Forelimb muscle (tissue), 1 donor: ENCODE data around the gene JPT2. TPM values are rescaled to one million over a fixed set of nuclear protein-coding genes. Genes with fewer than 3 reads are reported as not detected.

ENCODE experiments used
- DNase-seq: peaks from one replicate; pipeline ENCODE4 v3.0.0-alpha.2; 2013; ENCODE audit warnings: low read depth
- polyA plus RNA-seq: library from polyadenylated mRNA; unstranded; fragments of 120-200 nt; gene quantifications from one replicate; pipeline ENCODE4 v1.2.1, GENCODE V29; 2013; ENCODE audit not compliant: insufficient read length

Gene JPT2
- polyA plus RNA-seq, 1 donor = 40.5 TPM

DNA sequence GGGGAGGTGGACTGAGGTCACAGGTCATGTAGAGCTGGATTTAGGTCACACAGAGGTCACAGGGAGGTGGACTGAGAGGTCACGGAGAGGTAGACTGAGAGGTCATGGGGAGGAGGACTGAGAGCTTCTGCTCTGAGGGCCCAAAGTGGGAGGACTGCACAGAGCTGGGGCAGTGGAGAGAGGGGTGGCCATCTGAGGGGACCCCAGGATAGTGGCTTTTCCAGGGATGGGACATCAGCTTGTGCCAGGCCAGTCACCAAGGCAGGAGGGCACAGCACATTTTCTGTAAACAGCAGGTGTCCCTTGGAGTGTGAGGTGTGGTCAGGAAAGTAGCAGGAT, 26.1 kb upstream of the JPT2 start:
- DNase-seq = no peak

GRCh38 chr16:1653023-1653422, 25.1 kb upstream of the JPT2 start:
- DNase-seq = no peak

GRCh38 chr16:1654505-1655268, 23.4 kb upstream of the JPT2 start:
- DNase-seq = no peak

DNA sequence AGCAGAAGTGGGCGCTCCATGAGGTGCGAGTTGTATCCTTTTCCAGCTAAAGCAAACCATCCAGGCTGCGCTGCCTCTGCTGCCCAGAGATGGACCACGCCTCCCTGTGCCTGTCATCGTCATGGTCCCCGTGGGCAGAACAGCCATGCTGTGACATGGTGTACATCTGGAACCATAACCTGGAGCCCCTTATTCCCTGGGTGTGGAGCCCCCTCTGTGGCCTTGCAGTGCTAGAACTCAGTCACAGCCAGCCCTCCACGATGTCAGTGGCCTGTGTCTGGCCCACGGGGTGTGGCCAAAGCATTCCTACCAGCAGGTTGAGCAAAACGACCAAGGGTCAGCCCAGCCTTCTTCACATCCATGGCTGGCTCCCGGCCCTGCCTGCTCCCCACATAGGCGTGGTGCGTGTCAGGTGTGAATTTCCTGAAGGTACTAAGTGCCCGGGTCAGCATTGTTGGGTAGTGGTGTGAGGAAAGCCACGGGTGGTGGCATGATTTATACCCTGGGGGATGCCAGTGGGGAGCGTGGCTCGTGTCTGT, 22.7 kb upstream of the JPT2 start:
- no peak for DNase-seq

DNA sequence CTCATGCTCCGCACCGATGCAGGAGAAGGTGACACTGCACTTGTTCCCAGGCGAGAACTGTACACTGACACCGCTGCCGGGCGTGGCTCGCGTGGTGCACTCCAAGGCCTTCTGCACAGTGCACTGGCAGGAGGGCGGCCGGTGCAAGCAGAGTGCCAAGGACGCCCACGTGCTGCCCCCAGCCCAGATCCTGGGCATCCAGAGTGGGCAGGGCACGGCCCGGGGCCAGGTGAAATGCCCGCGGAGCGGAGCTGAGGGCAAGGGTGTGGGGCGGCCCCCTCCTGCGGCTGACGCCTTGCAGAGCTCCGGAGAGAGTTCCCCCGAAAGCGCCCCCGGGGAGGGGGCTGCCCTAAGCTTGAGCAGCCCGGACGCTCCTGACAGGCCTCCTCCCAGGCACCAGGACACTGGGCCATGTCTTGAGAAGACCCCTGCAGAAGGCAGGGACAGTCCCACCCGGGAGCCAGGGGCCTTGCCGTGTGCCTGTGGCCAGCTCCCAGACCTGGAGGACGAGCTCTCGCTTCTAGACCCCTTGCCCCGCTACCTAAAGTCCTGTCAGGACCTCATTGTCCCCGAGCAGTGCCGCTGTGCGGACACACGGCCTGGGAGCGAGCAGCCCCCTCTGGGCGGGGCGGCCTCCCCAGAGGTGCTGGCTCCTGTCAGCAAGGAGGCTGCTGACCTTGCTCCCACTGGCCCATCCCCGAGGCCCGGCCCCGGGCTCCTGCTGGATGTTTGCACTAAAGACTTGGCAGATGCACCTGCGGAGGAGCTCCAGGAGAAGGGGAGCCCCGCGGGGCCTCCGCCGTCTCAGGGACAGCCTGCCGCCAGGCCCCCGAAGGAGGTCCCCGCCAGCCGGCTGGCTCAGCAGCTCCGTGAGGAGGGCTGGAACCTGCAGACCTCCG, 21.9 kb upstream of the JPT2 start:
- no peak for DNase-seq

- DNase-seq = no peak
Measured at GRCh38 chr16:1656808-1657617, 21.1 kb upstream of the JPT2 start.

GRCh38 chr16:1657841-1658240, 20.2 kb upstream of the JPT2 start:
- DNase-seq = no peak

GRCh38 chr16:1659031-1659430, 19.0 kb upstream of the JPT2 start:
- DNase-seq = no peak

DNA sequence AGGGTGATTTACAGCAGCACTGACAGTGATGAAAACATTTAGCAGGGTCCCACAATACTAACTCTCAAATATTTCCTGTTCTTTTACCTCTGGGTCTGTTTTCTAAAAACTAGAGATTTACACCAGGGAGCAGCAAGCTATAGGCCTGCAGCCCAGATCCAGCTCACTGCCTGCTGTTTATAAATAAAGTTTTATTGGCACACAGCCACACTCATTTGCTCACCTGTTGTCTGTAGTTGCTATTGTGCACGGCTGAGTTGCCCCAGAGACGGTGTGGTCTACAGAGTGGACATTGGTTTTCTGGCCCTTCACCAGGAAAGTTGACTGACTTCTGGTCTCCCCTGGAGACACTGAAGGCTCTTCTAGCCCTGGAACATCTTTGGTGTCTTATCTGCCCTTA, 16.3 kb upstream of the JPT2 start:
- DNase-seq = no peak

DNA sequence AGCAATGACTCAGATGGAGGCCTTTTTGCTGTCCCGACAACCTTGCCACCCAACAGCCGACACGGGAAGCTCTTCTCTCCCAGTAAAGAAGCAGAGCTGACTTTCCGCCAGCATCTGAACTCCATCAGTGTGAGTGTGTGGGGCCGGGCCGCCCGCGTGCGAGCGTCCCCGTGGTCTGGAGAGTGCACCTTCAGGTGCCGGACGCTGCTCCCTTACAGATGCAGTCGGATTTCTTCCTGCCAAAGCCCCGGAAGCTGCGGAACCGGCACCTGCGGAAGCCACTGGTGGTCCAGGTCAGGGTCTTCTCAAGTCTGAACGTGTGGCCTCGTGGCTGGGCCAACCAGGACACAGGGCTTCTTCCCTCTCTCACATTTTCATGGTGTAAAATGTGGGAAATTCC, 15.5 kb upstream of the JPT2 start:
- DNase-seq = no peak

DNA sequence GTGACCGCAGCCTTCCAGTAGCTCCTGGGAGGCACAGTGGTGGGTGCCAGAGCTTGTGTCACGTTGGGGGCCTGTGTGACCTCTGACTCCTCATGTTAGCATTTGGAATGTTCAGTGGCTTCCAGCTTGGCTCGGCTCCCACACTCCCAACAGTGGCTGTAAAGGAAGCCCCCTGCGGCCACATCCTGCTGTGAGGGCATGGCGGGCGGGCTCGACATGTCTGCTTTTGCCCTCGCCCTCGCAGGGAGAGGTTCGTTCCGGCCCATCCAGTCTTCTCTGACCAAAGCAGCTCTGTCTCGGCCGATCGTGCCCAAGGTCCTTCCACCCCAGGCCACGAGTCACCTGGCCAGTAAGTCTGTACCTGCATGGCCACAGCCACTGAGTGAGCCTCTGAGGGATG, 12.2 kb upstream of the JPT2 start:
- DNase-seq = no peak

GRCh38 chr16:1666316-1666715, 11.8 kb upstream of the JPT2 start:
- DNase-seq = no peak

DNA sequence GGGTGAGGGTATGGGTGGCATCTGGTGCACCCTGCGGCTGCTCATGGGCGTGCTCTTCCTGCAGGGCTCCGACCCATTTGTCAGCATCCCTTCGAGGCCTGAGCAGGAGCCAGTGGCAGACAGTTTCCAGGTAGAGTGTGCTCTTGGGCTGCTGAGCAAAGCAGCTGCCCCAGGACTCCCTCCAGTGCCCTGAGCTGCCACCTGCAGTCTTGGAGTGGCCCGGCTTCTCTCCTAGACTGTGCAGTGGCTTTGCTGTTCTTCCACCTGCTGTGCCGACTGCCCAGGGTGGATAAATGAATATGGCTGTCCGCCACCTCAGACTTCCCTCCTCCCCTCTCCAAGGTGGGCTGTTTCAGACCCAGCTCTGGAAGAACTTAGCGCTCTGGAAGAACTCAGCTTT, 10.8 kb upstream of the JPT2 start:
- DNase-seq = no peak

DNA sequence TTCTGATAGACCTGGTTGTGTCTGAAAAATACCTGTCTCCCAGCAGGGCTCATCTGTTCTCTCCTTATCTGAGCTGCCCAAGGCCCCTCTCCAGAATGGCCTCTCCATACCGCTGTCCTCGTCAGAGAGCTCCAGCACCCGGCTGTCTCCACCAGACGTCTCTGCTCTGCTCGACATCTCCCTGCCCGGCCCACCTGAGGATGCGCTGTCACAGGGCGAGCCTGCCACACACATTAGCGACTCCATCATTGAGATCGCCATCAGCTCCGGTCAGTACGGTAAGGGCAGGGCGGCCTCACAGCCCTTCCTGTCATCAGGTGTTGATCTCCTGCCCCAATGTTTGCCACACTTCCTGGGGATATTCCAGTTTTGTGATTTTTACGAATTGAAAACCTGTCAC, 10.2 kb upstream of the JPT2 start:
- no peak for DNase-seq

GRCh38 chr16:1668612-1669319, 9.3 kb upstream of the JPT2 start:
- DNase-seq = no peak

GRCh38 chr16:1669698-1670097, 8.4 kb upstream of the JPT2 start:
- no peak for DNase-seq

DNA sequence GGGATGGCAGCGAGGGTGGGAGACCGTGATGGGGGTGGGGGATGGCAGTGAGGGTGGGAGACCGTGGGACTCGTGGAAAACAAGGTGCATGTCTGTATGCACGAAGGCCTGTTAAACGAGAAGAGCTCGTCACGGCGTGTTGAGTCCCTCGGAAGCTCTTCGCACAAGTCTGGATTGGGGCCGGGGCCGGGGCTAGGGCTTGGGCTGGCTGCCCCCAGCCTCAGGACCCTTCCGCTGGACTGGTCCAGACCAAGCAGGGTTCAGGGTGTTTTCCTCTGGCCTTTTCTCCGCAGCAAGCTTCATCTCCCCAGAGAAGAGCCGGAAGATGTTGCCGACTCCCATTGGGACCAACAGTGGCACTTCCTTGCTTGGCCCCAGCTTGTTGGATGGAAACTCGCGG, 7.7 kb upstream of the JPT2 start:
- no peak for DNase-seq

DNA sequence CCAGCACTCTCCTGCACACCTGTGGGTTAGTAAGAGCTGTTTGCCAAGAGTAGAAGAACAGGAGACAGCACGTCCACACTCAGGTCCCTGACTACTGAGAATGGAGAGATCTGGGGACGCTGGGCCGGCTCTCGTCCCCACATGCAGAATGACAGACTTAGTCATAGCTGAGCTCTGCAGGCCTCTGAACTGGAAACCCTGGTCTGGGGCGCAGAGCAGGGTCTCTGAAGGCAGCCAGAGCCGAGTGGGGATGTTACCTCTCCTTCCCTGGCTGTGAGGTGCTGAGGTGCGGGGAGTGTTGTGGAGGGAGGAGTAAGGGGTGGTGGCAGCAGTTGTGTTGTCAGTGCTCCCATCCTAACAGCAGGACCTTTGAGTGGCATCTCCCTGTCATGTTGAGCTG, 7.2 kb upstream of the JPT2 start:
- no peak for DNase-seq

DNA sequence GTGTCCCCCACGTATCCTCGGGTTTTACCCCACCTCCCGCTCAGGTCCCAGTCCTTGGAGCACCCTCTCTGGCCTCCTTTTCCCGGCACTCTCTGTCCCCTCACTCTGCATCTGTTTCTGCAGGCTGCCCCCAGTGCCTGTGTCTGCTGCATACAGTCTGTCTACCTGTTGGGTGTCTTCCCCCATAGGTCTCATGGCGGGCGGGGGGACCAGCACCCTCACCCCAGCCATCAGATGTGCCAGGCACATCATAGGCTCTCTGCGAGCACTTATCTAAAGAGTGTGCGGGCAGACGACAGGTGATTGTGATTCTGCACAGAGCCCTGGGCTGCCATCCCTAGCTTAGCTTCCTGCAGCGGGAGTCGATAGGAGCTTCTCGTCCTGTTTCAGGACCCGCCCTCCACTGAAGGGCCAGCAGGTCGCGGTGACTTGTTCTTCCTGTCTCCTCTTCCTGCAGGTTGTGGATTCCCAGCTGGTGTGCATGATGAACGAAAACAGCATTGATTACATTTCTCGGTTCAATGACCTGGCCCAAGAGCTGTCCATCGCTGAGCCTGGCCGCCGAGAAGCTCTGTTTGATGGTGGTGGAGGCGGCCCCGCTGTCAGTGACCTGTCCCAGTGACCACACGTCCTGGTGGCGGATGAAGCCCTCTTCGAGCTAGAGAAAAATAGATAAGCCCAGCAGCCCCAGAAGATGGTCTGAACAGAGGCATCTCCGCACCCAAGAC, 4.5 kb upstream of the JPT2 start:
- DNase-seq = no peak

- DNase-seq = no peak
Measured at GRCh38 chr16:1674306-1674705, 3.8 kb upstream of the JPT2 start.
